ENCODE data around the gene MAP3K7CL.
"Not testable (repeated sequence)": the region's sequence is repeated elsewhere in the genome, so short reads cannot be mapped to it uniquely, and the experiment has no call there.

Gene MAP3K7CL

DNA sequence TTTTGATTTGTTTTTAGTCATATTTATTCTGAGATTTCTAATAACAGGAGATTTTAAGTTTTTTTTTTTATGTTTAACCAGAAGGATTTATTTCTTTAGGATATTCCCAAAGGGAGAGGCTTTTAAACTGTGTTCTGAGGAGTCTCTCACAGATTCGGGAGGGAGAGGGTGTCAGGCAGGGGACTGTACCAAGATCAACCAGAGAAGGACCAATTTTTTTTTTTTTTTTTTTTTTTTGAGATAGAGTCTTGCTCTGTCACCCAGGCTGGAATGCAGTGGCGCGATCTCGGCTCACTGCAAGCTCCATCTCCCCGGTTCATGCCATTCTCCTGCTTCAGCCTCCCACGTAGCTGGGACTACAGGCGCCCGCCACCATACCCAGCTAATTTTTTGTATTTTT is 37.0 kb downstream of the MAP3K7CL start:
- not testable (repeated sequence) for DNase-seq (ENCODE audit: low read depth, low spot score)

DNA sequence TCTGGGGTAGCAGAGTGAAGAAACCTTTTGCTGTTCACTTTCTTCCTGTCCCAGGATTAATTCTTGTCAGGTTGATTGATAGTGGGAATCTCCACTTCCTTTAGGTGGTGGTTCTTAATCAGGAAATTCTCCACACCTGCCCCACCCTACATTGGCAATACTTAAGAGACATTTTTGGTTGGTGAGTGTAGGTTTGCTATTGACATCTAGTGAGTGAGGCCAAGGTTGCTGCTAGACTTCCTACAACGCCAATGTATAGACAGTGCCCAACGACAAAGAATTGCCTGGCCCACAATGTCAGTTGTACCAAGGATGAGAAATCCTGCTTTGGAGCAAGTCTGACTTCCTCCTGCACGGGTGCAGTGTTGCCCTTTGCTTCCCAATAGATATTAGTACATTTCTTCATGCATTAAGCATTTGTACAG is 38.5 kb downstream of the MAP3K7CL start:
- no peak for DNase-seq (ENCODE audit: low read depth, low spot score)

DNA sequence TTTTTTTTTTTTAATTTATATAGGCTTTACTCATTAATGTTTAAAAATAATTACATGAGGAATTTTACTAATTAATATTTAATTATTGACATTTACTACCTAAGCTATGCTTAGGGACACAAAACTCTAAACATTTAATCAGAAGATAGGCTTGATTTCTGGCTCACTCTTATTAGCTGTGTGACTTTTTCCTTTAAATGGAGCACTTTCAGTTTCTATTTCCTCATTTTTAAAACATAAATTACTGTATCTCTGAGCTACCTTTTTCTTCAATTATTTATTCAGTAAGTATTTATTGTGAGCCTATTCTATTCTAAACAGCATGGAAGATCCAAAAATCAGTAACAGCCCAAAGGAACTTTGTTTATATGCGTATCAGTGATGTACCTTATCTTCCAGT is 40.5 kb downstream of the MAP3K7CL start:
- no peak for DNase-seq (ENCODE audit: low read depth, low spot score)

DNA sequence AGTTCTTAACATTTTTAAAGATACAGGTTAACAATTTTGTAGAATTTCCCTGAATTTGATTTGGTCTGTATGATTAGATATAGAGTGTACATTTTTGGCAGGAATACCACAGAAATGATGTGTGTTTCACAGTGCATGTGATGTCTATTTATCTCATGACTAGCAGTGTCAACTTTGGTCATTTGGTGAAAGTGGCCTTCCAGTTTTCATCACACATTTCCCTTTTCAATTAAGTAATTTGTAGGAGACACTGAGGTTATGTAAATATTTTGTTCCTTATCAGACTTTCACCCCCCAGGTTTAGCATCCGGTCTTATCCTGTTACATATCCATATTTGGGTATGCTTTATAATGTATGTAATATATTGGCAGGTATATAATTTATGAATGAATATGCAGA is 41.8 kb downstream of the MAP3K7CL start:
- DNase-seq (ENCODE audit: low read depth, low spot score), result no peak

DNA sequence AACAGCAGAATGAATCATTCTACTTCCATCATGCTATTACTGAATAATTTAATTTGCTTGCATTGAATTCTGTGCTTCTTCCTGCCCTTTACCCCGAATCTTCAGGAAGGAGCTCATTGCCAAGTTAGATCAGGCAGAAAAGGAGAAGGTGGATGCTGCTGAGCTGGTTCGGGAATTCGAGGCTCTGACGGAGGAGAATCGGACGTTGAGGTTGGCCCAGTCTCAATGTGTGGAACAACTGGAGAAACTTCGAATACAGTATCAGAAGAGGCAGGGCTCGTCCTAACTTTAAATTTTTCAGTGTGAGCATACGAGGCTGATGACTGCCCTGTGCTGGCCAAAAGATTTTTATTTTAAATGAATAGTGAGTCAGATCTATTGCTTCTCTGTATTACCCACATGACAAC is 44.2 kb downstream of the MAP3K7CL start:
- no peak for DNase-seq (ENCODE audit: low read depth, low spot score)

DNA sequence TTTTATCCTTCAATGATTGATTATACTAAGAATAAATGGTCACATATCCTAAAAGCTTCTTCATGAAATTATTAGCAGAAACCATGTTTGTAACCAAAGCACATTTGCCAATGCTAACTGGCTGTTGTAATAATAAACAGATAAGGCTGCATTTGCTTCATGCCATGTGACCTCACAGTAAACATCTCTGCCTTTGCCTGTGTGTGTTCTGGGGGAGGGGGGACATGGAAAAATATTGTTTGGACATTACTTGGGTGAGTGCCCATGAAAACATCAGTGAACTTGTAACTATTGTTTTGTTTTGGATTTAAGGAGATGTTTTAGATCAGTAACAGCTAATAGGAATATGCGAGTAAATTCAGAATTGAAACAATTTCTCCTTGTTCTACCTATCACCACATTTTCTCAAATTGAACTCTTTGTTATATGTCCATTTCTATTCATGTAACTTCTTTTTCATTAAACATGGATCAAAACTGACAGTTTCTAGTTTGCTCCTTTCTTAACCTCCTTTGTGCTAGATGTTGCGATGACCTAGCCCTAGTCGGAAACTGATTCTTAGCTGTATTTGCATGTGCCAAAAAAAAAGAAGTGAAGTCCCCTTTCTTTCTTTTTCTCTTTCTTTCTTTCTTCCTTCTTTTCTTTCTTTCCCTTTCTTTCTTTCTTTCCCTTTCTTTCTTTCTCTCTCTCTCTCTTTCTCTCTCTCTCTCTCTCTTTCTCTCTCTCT is 45.1 kb downstream of the MAP3K7CL start:
- peak; percentile 22 for DNase-seq (ENCODE audit: low read depth, low spot score)

DNA sequence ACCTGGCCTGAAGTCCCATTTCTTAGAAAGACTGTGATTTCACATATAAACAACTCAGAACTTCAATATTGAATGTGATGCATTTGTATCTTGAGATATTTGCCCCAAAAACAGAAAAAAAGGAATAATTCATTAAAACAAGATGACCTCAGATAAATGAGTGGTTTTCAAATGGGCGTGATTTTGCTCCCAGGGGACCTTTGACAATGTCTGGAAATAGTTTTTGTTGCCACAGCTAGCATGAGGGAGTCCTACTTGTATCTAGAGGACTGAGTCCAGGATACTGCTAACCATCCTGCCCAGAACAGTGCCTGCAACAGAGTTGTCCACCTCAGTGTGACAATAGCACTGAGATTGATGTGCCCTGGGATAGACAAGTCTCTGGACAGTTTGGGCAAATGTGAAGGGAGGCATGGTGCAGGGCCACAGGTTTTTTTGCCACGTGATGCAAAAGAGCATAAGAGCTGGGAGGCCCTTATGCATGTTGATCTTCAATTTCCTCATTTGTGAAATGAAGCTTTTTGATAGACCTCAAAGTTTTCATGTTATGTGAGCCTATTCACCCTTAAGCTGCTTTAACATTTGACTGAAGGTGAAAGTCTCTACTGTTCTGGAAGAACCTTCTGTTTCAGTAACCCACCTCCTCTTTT is 46.2 kb downstream of the MAP3K7CL start:
- no peak for DNase-seq (ENCODE audit: low read depth, low spot score)

DNA sequence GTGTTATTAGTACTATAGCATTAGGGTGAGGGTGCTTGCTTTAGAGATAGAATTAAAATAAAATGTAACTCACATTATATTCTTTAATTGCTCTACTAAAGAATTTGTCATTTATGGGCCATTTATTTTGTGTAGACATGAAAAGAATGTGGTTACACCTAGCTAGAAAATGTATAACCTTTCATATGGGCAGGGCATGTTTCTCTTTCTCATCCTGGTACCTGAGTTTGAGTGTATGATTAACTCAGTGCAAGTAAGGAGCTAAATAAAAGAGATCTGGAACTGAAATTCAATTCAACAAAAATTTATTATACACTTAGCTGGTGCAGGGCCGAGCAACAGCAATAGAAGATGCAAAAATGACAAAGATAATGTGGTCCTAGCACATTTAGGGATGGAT is 47.4 kb downstream of the MAP3K7CL start:
- no peak for DNase-seq (ENCODE audit: low read depth, low spot score)

DNA sequence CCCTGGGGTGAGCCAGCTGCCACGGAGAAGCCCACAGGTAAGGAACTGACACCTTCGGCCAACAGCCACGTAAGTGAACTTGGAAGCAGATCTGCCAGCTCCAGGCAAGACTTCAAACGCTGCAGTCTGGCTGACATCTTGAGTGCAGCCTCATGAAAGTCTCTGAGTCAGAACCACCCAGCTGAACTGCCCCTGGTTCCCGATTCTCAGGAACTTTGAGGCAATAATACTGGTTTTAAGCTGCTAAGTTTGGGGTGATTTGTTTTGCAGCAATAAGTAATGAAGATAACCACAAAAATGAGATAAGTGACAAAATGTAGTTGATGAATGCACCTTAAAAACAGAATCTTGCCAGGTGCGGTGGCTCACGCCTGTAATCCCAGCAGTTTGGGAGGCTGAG is 48.5 kb downstream of the MAP3K7CL start:
- no peak for DNase-seq (ENCODE audit: low read depth, low spot score)

DNA sequence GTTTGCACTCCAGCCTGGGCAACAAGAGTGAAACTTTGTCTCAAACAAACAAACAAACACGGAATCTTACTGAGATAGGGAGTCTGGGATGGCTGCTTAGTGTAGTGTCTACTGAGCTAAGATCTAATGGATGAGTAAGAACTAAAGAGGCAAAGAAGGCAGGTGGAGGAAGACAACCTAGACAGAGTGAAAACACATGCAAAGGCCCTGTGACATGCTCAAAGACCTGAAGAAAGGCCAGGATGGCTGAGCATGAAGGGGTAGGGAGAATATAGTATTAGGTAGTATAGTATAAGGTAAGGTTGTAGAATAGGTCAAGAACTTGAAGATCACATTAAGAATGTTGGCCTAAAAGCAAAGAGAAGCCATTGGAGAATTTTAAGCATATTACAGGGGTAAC is 49.1 kb downstream of the MAP3K7CL start:
- DNase-seq (ENCODE audit: low read depth, low spot score), result no peak

DNA sequence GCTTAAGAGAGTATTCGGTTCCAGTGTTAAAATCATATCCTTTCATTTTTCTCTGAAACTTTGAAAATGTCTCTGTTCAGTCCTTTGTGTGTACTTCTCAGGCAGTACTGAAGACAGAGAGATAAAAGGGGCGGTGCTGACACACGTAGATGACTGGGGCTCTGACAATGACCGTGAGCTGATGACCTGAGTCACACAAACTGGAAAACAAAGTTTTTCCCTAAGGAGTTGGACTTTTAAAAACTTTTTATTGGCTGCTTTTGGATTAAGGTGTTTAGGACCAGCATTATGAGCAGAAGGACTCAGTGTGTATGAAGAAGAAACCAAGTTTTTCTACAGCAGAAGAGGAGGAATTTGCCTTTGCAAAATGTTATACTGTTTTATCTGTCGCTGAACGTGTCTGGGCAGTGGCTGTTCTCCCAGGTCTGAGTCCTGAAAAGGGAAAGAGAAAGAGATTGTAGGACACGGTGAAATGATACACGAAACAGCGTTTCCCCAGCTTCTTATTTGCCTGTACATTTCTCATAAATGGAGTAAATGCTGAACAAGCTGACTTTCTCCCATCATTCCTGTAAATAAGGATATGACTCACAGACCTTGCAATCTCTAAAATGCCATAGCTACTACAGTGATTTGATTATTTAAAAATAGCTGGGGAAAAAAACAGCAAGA is 51.5 kb downstream of the MAP3K7CL start:
- peak; percentile 82 for DNase-seq (ENCODE audit: low read depth, low spot score)

DNA sequence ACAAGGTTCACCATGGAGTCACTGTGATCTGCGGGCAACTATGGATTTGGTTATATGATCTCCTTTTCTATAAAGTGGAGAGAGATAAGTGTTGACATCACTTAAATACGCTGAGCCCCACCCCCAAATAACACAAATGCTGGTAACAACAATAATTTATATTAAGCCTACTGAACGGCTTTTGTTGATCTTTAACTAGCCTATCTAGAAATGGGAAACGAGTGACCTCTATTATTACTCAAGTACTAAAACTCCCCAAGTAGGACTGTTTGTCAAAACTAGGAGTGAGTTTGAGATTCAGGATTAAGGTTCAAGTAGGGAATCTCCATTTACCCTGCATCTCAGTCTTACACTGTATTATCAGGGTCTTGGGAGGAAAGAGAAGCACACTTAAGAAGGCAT is 52.2 kb downstream of the MAP3K7CL start:
- DNase-seq (ENCODE audit: low read depth, low spot score), result no peak

DNA sequence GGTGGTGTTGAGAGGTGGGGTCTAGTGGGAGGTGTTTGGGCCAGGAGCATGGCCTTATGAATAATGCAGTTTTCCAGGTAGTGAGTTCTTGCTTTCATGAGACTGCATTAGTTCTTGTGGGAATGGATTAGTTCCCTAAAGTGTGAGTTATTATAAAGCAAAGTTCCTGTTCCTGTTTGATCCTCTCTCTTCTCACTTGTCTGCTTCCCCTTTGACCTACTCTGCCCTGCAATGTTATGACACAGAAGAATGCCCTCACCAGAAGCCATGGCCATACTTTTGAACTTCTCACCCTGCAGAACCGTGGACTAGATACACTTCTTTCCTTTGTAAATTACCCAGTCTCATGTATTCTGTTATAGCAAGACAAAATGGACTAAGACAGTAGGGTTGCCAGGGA is 53.6 kb downstream of the MAP3K7CL start:
- no peak for DNase-seq (ENCODE audit: low read depth, low spot score)

DNA sequence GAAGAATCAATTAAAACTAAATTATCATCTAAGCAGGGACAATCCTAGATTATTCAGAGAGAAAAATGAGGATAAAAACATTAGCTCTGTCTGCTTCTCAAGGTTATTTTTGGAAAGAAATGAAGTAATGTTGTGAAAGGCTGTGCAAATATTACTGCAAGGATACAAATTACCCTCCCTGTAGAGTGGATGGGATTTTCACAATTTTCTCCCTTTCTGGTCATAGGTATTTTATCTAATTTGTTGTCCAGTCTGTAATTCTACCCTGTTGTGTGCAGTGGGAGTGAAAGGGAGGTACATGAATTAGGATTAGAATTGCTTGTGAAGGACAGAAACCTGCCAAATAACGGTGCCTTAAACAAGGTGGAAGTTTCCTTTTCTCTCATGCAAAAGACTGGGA is 54.7 kb downstream of the MAP3K7CL start:
- no peak for DNase-seq (ENCODE audit: low read depth, low spot score)

DNA sequence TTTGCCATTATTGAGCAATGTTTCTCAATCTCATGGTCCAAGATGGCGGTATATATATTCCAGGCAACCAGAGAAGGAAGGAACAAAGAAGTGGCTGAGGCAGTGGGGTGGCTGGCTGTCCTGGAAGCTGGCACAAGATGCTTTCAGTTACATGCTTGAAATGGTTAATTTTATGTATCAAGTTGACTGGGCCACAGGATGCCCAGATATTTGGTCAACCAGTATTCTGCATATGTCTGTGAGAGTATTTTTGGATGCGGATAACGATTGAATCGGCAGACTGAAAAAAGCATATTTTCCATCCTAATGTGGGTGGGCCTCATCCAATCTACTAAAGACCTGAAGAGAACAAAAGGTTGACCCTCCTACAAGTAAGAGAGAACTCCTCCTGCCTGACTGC is 55.2 kb downstream of the MAP3K7CL start:
- no peak for DNase-seq (ENCODE audit: low read depth, low spot score)

DNA sequence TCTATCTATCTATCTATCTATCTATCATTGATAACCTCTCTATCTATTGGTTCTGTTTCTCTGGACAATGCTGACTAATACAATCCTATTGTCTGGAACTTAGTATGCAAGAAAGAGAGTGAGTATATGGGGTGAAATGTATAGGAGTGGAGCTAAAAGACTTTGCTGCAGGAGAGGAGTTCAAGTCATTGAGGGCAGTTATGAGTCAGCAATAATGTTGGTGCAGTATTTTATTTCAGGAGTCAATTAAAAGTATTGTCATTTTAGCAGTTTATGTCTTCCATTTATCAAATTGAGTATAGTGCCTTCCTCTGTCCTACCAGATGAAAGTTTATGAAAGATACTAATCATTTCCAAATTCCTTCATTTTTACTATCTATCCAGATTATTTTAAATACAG is 55.8 kb downstream of the MAP3K7CL start:
- no peak for DNase-seq (ENCODE audit: low read depth, low spot score)

DNA sequence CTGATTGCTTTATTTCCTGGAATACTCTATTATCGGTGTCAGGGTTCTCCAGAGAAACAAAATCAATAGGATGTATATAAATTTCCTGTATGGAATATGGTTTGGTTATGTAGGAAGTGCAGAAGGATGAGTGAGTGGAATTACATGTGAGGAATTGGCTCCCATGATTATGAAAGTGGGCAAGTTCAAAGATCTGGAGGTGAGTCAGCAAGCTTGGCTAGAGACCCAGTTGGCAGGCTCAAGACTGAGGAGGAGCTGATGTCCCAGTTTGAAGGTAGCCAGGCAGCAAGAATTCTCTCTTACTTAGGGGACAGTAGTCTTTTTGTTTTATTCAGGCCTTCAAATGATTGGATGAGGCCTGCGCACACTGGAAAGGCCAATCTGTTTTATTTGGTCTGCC is 57.5 kb downstream of the MAP3K7CL start:
- DNase-seq (ENCODE audit: low read depth, low spot score), result peak; percentile 90

DNA sequence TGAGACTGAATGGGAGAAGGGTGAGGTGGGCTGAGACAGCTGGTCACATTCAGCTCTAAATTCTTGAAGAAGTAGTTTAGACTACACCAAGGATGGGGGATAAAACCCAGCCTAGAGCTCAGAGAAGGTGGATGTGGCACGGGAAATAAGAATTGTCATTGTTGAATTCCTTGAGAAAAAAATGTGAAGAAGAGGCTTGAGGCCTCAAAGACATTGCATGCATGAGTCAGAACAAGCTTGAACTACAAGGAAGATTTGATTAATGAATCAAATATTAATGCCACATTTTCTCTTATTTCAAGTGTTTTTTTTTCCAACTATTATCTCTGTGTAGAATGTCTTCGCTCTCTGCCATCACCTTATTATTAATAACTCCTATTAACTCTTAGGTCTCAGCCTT is 58.9 kb downstream of the MAP3K7CL start:
- no peak for DNase-seq (ENCODE audit: low read depth, low spot score)

DNA sequence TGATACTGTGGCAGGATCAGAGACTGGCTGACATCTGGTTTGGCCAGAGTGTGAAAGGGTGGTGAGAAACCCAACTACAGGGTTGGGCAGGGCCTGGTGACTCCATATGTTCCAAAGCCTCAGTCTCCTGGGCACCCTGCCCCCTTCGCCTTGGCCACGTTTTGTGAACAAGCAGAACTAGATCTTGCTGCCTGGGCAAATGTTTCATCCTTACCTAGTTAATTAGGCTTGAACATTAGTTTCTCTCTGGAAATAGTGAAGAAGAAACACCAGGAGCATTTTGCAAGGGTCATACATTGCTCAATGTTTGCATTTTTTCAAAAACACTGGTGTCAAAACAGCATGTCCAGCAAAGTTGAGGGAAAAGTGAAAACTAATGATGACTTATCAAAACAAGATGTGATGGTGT is 60.5 kb downstream of the MAP3K7CL start:
- DNase-seq (ENCODE audit: low read depth, low spot score), result no peak

DNA sequence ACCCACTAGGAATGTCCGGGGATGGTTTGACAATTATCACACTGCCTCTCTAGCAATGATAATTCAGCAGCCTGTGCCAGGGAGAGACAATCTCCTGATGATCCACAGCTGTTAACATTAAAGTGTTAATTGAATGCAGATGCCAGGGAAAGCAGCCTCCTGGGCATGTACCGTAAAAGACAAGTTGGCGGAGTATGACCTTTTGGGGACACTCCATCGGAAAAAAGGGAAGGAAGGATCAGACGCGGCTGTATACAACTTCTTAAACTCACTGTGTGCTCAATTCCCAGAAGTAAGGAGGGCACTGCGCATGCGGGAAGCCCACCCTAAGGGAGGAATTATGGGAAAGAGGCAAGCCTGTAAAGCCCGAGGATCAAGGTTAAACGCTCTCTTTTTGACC is 62.6 kb downstream of the MAP3K7CL start:
- DNase-seq (ENCODE audit: low read depth, low spot score), result no peak

DNA sequence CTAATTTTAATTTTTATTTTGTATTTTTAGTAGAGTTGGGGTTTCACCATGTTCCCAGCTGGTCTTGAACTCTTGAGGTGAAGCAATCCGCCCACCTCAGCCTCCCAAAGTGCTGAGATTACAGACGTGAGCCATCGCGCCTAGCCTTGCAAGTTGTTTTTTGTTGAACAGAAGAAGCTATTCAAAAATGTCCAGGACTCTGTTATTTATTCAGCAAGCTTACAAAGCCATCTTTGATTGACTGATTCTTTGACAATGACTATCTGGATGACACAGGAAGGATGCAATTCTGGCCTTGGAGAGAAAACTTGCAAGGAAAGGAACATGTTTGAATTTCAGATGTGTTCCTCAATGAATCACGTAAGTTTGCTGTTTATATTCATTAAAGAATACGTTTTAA is 63.5 kb downstream of the MAP3K7CL start:
- DNase-seq (ENCODE audit: low read depth, low spot score), result no peak

DNA sequence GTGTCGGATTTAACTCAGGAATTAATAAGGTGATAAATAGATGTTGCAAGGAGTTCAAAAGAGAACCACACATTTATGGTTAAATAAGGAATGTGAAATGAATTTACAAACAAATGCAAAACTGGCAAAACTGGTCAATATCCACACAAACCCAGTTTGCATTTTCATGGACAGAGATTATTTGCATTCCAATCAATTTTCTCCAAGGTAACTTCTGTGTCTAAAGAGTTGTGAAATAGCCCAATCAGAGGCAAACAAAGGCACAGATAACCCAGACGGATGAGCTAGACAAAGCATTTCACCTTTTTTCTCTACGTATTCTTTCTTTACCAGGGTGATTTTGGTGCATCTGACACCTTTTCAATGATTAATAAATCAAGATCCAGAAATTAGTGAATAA is 63.9 kb downstream of the MAP3K7CL start:
- no peak for DNase-seq (ENCODE audit: low read depth, low spot score)

DNA sequence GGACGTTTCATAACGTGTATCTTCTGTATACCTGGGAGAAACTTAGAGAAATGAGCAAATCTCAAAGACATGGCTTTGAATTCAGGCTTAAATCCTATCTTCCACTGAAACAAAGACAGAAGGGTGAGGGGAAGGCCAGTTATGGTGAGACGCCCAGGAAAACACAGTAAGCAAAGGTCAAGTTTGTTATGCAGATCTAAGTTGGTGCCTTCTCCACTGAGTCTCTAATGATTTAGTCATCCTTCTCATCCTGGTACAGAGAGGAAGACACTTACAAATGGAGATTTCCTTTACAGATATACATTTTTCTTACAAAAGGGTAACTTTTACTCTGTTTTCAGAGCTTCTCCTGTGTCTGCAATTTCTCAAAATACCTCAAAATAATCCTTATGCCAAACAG is 64.4 kb downstream of the MAP3K7CL start:
- DNase-seq (ENCODE audit: low read depth, low spot score), result no peak

Data from astrocyte of the hippocampus (primary cell).